T follicular helper cell (primary cell): ENCODE results near the gene SCYL2.
"Not testable (repeated sequence)": the region's sequence is repeated elsewhere in the genome, so short reads cannot be mapped to it uniquely, and the experiment has no call there.

Experiments
- DNase-seq: peaks from one replicate; pipeline ENCODE4 v3.0.0-alpha.2; 2020; ENCODE audit warnings: low read depth

The SCYL2 gene

DNA sequence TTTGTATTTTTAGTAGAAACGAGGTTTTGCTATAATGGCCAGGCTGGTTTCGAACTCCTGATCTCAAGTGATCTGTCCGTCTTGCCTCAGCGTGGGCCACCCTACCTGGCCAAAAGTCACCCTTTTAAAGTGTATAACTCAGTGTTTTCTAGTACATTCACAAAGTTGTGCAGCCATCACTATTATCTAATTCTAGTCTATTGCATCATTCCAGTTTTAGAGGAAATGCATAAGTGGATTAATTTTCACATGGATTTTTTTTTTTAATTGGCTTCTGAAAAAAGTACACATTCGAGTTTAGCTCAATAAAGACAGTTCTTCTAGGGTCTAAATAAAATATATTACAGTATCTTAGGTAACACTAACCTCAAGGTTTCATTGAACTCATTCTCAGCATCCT is 3.8 kb upstream of the SCYL2 start:
- DNase-seq: no peak

DNA sequence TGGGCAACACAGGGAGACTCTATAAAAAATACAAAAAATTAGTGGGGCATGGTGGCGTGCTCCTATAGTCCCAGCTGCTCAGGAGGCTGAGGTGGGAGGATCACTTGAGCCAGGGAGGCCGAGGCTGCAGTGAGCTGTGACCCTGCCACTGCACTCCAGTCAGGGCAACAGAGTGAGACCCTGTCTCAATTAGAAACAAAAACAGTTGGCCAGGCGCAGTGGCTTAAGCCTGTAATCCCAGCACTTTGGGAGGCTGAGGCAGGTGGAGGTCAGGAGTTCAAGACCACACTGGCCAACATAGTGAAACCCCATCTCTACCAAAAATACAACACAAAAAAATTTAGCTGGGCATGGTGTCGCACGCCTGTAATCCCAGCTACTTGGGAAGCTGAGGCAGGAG is 1.9 kb upstream of the SCYL2 start:
- not testable (repeated sequence) for DNase-seq

DNA sequence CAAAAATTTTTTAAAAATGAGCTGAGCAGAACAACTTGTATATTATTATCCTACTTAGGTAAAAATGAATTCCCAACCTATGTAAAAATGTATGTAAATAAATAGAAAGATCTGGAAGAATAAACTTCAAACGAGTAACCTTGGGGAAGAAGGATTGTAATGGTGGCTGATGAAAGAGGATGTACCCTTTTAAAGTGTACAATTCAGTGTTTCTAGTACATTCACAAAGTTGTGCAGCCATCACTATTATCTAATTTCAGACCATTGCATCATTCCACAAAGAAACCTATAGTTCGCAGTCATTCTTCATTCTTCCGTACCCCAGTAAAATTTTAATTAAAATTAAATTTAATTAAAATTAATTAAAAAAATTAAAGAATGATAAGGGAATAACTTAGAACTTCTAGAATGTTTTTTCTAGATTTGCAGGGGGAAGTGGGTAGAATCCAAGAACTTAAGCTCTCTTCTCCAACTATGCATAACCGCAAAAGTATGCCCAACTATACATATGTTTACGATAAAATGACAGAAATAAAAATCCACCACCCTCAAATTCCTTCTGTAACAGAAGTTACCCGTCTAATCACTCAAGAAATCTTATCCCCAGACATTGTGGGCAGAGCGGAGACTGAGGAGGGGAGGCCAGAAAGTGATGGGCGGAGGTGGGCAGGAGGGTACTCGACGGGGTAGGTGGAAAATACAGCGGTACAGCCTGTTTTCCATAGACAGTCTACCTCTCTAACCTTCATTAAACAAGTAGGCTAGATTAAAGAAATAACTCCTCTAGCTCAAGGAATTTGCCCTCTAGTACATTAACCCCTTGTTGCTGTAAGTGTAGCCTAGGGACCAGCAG is 1.0 kb upstream of the SCYL2 start:
- DNase-seq: no peak

DNA sequence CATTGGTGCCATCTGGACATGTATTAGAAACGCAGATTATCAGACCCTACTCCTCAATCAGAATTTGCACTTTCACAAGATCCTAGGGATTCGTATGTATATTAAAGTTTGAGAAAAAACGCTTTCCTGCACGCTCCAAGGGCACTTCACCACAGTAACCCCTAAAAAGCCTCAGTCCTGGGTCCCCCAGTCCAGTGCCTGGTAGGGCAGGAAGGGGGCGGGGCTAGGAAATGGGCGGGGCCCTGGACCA is 467 bp upstream of the SCYL2 start:
- peak; percentile 86 for DNase-seq

DNA sequence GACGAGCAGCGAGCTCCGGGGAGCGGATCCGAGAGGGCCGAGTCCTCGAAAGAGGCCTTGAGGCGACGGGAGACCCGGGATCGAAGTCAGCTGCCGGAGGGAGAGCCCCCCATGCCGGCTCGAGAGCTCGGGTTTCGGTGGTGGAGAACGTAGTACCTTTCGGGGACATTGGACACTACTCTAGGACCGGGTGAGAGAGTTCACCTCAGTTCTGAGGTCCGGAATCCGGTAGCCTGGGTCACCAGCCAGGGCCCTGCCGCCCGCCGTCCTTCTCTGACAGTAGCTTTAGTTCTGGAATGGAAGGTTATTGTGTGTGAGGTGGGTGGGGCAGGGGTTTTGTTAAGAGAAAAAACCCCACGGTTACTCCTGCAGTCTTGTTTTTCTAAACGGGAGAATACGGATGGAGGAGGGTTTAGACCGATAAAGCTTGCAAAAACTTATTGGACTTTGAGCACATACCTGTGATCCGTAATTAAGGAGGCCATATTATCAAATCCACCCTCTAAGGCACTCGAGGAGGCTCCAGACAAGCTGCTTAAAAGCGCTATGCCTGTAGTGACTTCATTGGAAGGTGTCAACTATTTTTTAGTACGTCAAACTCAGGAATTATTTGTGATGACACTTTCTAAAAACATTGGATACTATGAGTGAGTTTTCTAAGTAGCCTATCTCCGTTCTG is 765 bp downstream of the SCYL2 start:
- no peak for DNase-seq

DNA sequence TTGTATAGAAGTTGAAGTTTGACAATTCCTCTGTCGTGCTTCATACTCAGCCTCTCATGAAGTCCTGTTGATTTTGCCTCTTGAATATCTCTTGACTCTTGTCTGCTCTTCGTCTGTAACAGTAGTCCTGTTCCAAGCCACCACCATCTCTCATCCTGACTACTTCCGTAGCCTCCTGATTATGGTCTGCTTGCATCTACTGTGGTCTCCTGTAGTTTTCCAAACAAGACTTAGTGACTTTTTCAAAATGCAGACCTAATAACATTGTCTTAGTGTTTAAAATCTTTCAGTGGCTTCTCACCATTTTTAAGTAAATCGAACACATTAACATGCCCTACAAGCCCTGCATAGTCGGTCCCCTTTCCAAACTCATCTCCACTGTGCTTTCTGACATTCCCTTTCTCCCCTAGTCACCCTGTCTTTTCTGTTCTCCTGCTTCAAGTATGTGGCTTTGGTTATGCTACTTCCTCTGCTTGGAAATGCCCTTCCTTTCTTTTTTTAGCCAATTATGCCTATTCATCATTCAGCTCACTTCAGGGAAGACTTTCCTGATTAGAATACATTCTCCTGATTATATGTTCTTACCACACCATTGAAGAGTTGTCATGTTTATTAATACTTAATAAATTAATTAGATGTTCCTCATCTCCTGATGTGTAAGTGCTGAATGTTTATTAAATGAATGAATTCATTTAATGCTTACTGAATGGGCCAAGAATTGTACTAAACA is 2.0 kb downstream of the SCYL2 start:
- DNase-seq: no peak

DNA sequence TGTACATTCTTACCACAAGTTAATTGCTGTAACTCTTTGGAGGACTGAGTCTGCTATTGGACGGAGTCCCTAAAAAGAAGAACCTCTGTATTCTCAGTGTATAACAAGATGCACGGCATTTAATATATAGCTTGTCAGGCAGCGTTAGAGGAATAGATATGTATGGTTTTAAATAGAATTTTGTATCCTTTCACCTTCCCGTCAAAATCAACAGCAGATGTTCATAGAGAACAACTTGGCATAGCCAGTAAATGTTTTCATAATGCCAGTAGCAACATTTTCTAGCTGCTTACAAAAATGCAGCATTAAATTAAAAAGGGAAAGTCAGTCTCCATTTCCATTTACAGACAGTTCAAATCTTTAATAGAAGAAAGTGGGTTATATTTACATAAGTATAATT is 6.8 kb downstream of the SCYL2 start:
- no peak for DNase-seq

DNA sequence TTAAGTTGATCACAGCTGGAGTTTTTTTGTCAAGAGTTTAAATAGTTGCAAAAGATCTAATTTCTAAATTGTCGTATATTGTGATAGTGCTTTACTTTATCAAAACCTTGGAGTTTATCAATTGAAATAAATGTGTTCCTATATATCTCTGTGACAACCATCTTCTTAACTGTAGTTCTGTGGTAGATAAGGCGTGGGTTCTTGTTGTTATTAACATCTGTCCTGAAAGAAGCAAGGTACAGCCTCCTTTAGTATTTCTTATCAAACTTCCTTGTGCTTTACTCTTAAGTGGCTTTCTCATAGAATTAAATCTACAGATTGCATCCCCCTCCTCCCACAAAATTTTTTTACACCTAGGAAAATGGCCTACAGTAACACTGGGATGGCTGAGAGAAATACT is 7.3 kb downstream of the SCYL2 start:
- no peak for DNase-seq

DNA sequence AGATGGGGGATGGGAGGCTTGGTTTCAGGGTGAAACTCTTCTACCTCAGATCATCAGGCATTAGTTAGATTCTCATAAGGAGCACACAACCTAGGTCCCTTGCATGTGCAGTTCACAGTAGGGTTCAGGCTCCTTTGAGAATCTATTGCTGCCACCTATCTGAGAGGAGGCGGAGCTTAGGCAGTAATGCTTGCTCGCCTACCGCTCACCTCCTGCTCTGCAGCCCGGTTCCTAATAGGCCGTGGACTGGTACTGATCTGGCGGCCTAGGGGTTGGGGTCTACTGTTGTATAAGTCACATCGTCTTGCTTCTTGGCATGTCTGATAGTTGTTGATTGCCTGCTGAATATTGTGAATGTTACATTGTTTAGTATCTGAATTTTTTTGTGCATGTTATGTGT is 12.2 kb downstream of the SCYL2 start:
- no peak for DNase-seq

DNA sequence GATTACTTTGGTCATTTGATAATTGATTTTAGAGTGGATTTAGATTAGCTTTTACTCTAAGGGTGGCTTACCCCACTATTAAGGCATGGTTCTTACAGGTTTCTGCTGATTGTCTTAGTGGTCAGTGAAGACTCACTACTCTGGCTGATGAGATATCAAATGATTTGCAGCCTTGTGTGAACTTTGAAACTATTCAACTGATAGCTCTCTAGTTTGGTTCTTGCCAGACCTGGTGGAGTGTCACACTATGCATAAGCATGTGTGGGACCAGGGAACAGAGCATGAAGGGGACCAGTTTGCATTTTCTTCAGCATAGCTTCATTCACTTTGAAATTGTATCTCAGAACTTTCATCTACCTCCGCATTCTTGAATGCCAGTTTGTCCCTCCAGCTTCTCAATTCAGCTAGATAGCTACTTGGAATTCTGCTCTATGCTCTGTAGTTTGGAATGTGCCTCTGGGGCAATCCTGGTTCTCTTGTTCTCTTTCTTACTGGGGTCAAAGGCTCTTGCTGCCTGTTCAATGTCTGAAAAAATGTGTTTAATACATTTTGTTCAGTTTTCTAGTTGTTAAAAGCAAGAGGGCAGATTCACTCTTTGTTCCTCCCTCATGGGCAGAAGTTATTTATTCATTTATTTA is 12.7 kb downstream of the SCYL2 start:
- DNase-seq: no peak

DNA sequence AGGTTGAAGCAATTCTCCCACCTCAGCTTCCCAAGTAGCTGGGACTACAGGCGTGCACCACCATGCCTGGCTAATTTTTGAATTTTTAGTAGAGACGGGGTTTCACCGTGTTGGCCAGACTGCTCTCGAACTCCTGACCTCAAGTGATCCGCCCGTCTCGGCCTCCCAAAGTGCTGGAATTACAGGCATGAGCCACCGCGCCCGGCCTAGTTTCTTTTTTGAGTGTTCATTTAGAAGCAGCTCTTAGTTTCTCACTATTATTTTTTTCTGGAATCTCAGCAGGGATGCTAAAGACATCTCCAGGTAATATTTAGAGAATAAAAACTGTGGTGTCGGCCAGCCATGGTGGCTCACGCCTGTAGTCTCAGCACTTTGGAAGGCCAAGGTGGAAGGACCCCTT is 17.6 kb downstream of the SCYL2 start:
- DNase-seq: not testable (repeated sequence)

DNA sequence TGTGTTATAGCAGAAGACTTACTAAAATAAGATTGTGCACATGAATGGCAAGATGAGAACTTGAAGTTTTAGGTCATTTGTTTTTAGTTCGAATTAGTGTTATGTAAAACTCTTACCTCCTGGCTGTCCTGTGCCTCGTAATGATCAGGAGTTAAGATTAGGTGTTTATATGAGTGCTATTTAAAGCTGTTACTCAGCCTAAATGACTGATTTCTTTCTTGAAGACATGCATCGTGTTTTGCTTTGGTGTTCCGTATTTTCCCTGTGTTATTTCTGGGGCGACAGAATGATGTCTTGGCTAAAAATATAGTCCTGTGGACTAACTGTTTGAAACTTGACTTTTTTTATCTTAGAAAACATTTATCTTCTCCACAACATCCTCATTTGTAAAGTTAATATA is 22.1 kb downstream of the SCYL2 start:
- DNase-seq: no peak

DNA sequence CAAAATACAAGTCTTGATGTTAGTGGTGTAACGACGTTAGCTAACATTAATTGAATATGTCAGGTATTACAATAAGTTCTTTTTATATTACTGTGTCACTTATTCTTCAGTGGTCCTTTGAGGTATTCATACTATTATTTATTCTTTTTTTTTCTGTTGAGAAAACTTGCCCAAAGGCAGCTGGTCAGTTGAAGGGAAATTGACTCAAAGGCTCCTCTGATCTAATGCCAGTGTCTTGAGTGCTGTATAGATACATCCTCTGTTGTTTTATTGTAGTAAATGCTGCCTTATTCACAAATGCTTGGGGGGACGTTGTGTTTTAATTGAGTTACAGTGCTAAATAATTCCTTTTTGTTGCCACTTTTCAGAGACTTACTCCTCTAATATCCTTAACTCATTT is 23.0 kb downstream of the SCYL2 start:
- DNase-seq: no peak

DNA sequence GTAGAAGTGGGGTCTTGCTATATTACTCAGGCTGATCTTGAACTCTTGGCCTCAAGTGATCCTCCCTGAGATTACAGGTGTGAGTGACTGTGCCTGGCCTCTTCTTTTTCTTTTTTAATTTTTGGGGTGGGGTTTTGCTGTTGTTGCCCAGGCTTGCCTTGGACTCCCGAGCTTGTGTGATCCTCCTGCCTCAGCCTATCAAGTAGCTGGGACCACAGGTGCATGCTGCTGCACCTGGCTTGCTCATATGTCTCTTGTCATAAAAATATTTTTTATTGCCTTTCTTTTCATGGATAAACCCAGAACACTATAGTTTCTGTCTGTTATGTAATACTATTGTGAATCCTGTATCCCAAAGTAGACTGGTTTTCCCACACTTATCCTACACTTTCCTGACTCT is 26.0 kb downstream of the SCYL2 start:
- no peak for DNase-seq

DNA sequence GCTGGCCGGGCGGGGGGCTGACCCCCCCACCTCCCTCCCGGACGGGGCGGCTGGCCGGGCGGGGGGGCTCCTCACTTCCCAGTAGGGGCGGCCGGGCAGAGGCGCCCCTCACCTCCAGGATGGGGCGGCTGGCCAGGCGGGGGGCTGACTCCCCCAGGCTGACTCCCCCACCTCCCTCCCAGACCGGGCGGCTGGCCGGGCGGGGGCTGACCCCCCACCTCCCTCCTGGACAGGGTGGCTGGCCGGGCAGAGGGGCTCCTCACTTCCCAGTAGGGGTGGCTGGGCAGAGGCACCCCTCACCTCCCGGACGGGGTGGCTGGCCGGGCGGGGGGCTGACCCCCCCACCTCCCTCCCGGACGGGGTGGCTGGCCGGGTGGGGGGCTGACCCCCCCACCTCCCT is 27.4 kb downstream of the SCYL2 start:
- DNase-seq: not testable (repeated sequence)

DNA sequence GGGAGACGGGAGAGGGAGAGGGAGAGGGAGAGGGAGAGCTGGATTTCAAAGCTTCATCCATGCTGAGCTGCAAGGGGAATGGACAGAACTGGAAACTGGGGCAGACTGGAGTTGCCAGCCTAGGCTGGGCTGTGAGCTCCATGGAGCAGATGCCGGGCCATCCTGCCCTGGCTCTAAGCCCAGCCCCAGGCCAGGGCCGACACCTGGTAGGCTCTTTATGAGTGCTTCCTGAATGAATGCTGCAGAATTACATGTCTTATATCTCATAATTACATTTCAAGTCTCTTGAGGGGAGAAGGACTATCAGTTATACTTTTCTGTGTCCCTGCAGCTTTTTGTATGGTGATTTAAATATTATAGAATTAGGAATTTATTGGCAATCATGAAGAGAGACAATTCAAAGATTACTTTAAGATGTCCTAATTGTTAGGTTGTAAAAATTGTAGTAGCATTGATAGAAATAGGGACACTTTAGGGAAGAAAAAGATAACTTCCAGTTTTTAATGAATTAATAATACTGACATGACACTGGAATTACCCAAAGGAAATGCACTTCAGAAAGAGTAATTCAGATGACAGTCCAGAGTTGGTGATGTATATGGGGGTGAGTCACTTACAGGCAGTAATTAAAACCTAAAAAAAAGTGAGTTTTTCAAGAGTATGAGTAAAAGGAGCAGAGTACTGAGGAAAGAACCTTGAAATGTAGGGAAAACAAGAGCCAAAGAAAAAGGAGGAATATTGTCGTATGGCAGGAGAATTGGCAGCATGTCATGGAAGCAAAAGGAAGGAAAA is 29.0 kb downstream of the SCYL2 start:
- no peak for DNase-seq

DNA sequence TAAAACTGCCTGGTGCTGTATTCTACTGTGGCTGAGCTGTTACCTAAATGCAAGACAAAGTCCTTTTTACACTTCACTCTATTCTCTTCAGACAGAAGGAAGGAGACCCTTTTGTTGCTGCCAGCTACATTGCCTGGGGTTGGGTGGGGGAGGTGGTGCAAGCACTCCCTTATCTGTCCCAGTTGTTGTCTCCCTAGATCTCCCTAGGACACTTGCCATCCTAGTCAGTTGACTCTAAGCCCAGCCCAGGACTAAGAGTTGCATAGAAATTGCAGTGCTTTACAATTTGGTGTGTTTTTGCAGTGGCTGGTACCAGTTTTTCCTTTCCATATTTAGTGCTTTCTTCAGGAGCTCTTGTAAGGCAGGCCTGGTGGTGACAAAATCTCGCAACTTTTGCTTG is 35.1 kb downstream of the SCYL2 start:
- DNase-seq: no peak

DNA sequence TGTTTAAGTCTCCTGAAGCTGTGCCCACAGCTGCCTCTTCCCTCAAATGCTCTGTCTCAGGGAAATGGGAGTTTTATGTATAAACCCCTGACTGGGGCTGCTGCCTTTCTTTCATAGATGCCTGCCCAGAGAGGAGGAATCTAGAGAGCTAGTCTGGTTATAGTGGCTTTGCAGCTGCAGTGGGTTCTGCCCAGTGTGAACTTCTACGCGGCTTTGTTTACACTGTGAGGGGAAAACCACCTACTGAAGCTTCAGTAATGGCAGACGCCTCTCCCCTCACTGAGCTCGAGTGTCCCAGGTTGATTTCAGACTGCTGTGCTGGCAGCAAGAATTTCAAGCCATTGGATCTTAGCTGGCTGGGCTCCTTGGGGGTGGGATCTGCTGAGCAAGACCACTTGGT is 36.9 kb downstream of the SCYL2 start:
- no peak for DNase-seq

DNA sequence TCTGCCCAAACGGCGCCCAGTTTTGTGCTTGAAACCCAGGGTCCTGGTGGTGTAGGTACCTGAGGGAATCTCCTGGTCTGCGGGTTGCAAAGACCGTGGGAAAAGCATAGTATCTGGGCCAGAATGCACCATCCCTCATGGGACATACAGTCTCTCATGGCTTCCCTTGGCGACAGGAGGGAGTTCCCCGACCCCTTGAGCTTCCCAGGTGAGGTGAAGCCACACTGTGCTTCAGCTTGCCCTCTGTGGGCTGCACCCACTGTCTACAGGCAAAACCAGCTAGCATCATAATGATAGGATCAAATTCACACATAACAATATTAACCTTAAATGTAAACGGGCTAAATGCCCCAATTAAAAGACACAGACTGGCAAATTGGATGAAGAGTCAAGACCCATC is 37.4 kb downstream of the SCYL2 start:
- not testable (repeated sequence) for DNase-seq

DNA sequence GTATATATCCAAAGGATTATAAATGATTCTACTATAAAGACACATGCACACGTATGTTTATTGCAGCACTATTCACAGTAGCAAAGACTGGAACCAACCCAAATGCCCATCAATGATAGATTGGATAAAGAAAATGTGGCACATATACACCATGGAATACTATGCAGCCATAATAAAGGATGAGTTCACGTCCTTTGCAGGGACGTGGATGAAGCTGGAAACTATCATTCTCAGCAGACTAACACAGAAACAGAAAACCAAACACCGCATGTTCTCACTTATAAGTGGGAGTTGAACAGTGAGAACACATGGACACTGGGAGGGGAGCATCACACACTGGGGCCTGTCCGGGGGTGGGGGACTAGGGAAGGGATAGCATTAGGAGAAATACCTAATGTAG is 41.2 kb downstream of the SCYL2 start:
- DNase-seq: not testable (repeated sequence)

DNA sequence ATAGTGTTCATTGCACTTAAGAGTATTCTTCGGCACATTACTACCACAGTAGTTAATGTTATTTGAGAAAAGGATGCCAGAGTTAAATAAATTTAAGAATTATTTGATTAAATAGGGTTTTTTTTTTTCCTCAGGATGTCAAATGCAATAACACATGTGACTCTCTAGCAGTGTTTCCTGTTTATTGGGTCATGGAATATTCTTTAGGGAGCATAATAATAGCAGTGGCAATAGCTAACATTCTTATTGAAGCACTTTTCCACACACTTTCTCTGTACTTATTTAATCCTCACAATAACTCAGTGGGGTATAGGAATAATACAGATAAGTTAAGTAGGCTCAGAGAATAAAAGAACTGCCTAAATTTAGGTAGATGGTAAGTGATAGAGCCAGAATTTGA is 44.3 kb downstream of the SCYL2 start:
- DNase-seq: no peak

DNA sequence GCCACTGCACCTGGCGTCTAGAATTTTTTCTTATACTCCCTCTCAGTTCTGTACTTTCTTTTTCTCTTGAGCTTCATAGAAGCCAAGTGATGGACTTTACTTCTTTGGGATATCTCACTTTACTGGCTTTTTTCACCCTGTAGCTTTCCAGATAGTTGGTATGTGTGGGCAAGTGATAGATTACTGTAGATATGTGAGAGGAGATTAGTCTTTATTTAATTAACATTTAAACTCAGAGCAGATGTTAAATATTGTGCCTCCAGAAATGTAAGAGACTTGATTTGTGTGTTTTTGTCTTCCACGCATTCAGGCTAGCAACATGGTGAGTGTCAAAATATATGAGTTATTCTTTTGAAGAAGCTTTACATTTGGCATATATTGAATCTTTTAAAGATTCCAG is 50.4 kb downstream of the SCYL2 start:
- no peak for DNase-seq
